ENCODE measurements around the gene ISG20.

DNA sequence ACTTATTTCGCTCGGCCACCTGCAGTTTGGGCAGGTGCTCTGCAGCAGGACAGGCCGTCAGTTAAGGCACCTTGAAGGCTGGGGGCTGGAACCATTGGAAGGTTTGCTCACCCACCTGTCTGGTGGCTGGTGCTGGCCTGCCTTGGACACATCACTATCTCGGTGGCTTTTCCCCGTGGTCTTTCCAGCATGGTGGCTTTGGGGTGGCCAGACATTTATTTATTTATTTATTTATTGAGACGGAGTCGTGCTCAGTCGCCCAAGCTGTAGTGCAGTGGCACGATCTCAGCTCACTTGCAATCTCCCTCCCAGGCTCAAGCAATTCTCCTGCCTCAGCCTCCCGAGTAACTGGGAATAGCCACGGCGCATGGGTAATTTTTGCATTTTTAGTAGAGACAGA is 11.7 kb downstream of the ISG20 start:
- no peak for TF ChIP-seq EZH2phosphoT487 (IDR thresholded peaks at IDR 0.05; ENCODE audit: borderline replicate concordance, low read depth, low read length)
- TF ChIP-seq, protein P1, sequence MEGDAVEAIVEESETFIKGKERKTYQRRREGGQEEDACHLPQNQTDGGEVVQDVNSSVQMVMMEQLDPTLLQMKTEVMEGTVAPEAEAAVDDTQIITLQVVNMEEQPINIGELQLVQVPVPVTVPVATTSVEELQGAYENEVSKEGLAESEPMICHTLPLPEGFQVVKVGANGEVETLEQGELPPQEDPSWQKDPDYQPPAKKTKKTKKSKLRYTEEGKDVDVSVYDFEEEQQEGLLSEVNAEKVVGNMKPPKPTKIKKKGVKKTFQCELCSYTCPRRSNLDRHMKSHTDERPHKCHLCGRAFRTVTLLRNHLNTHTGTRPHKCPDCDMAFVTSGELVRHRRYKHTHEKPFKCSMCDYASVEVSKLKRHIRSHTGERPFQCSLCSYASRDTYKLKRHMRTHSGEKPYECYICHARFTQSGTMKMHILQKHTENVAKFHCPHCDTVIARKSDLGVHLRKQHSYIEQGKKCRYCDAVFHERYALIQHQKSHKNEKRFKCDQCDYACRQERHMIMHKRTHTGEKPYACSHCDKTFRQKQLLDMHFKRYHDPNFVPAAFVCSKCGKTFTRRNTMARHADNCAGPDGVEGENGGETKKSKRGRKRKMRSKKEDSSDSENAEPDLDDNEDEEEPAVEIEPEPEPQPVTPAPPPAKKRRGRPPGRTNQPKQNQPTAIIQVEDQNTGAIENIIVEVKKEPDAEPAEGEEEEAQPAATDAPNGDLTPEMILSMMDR (conservative IDR thresholded peaks at IDR 0.05; ENCODE audit: low read length): no peak
